Lower lobe of right lung (tissue), 2 donors: ENCODE data around the gene TMEM184A. TPM values are rescaled to one million over a fixed set of nuclear protein-coding genes. Genes with fewer than 3 reads are reported as not detected.
A peak's percentile ranks its signal among the peaks of the same experiment; 100 is the strongest.

Experiments used
- ATAC-seq, 2 donors: fragments of 200-7000 bp; cut with Tn5 transposase; one replicate each; pipeline ENCODE4 v1.9.1; 2020 to 2022; ENCODE audit warnings: mild to moderate bottlenecking in 2 of 2, moderate library complexity in 2 of 2
- DNase-seq: peaks from one replicate; pipeline ENCODE4 v3.0.0-alpha.2; 2020
- H3K27ac ChIP-seq: fragments of 200-600 bp; one replicate; pipeline ENCODE4 v1.8.0; 2022
- H3K27me3 ChIP-seq: fragments of 200-600 bp; one replicate; pipeline ENCODE4 v1.8.0; 2022; ENCODE audit warnings: low read depth
- H3K36me3 ChIP-seq: fragments of 200-600 bp; one replicate; pipeline ENCODE4 v1.8.0; 2022; ENCODE audit warnings: mild to moderate bottlenecking
- H3K4me1 ChIP-seq: fragments of 200-600 bp; one replicate; pipeline ENCODE4 v1.8.0; 2022
- H3K4me3 ChIP-seq: fragments of 200-600 bp; one replicate; pipeline ENCODE4 v1.8.0; 2022; ENCODE audit warnings: mild to moderate bottlenecking
- H3K9me3 ChIP-seq: fragments of 200-600 bp; one replicate; pipeline ENCODE4 v1.8.0; 2022
- CTCF ChIP-seq: fragments of 200-600 bp; IDR thresholded peaks from one replicate; pipeline ENCODE4 v1.8.0; 2022; ENCODE audit warnings: antibody characterized with exemption, mild to moderate bottlenecking
- intact Hi-C: fragments of 100-400 bp; cut with DNase I; formaldehyde crosslinking; loops from one replicate; pipeline ENCODE4 v1.11.0; 2022
- total RNA-seq: library from RNA; stranded (reverse); fragmentation: NEBNext Ultra II Directional; extraction: Animal tissue kit (Norgen Biotek cat#: 25700); gene quantifications from one replicate; pipeline ENCODE4 v1.2.1, GENCODE V29; 2021
- donor health status: DM: no; HTN: yes; CAD: no; lungs with severe emphysema.

The TMEM184A gene
- total RNA-seq, 1 donor from 2014 or later, result 4.3 TPM

- ATAC-seq (peak; percentile 47 to 57), DNase-seq (peak; percentile 78)
- H3K4me1 ChIP-seq, result peaks cover 53% of the 10 kb centered on the region
- H3K27ac ChIP-seq, result peak overlapping the region; percentile 94
- TF ChIP-seq CTCF, result no peak
- H3K27me3 ChIP-seq, result no peaks in the 10 kb centered on the region
- peaks cover 56% of the 10 kb centered on the region for H3K36me3 ChIP-seq
- intact Hi-C loops, result no loop called here
- H3K4me3 ChIP-seq, result peak overlapping the region; percentile 51
- H3K9me3 ChIP-seq, result no peaks in the 10 kb centered on the region
These were observed 18.2 kb downstream of the TMEM184A start for GRCh38 chr7:1537535-1538412.

GRCh38 chr7:1536743-1537534 is 19.1 kb downstream of the TMEM184A start:
- DNase-seq (peak; percentile 96), ATAC-seq (peak; percentile 86 to 90)
- Histone ChIP-seq H3K27me3 (no peaks in the 10 kb centered on the region), H3K36me3 (peaks cover 48% of the 10 kb centered on the region), H3K9me3 (no peaks in the 10 kb centered on the region), H3K4me3 (peak overlapping the region; percentile 51), H3K27ac (peak overlapping the region; percentile 94), H3K4me1 (peaks cover 56% of the 10 kb centered on the region)
- intact Hi-C loops, result no loop called here
- no peak for TF ChIP-seq CTCF

- H3K27me3 ChIP-seq, result no peaks in the 10 kb centered on the region
- peaks cover 43% of the 10 kb centered on the region for H3K36me3 ChIP-seq
- peak overlapping the region; percentile 51 for H3K4me3 ChIP-seq
- no peak for TF ChIP-seq CTCF
- H3K9me3 ChIP-seq, result no peaks in the 10 kb centered on the region
- intact Hi-C loops, result no loop called here
- ATAC-seq (no peak), DNase-seq (no peak)
- peak overlapping the region; percentile 94 for H3K27ac ChIP-seq
- H3K4me1 ChIP-seq, result peaks cover 62% of the 10 kb centered on the region
These were observed 19.6 kb downstream of the TMEM184A start for GRCh38 chr7:1536455-1536742.

GRCh38 chr7:1535701-1536454 is 20.1 kb downstream of the TMEM184A start:
- H3K9me3 ChIP-seq, result no peaks in the 10 kb centered on the region
- H3K27ac ChIP-seq, result peak overlapping the region; percentile 94
- H3K27me3 ChIP-seq, result no peaks in the 10 kb centered on the region
- H3K4me3 ChIP-seq, result peak overlapping the region; percentile 51
- intact Hi-C loops, result no loop called here
- DNase-seq, result no peak
- H3K4me1 ChIP-seq, result peaks cover 62% of the 10 kb centered on the region
- peaks cover 37% of the 10 kb centered on the region for H3K36me3 ChIP-seq
- TF ChIP-seq CTCF, result no peak
- ATAC-seq, result no peak

GRCh38 chr7:1535100-1535458 is 20.9 kb downstream of the TMEM184A start:
- DNase-seq (no peak), ATAC-seq (no peak)
- Histone ChIP-seq H3K4me1 (peaks cover 63% of the 10 kb centered on the region), H3K27me3 (no peaks in the 10 kb centered on the region), H3K9me3 (no peaks in the 10 kb centered on the region), H3K27ac (peak overlapping the region; percentile 94), H3K36me3 (peaks cover 29% of the 10 kb centered on the region), H3K4me3 (no peak overlapping the region)
- TF ChIP-seq CTCF, result no peak
- intact Hi-C loops, result no loop called here
